DND-41 (cell line): ENCODE data around the gene CASQ1.

Experiments
- ATAC-seq: fragments of 200-7000 bp; cut with Tn5 transposase; 3 replicates; pipeline ENCODE4 v1.9.1; 2021; ENCODE audit warnings: low read depth; ENCODE audit not compliant: insufficient read depth
- DNase-seq: peaks from one replicate; pipeline ENCODE4 v3.0.0-alpha.2; 2020
- H2AFZ ChIP-seq: 2 replicates; pipeline ENCODE4 v1.6.0; 2012; ENCODE audit warnings: low read depth, low read length
- H3K27ac ChIP-seq: 2 replicates; pipeline ENCODE4 v1.5.1; 2012; ENCODE audit warnings: low read length, inconsistent platforms
- H3K27me3 ChIP-seq: fragments of 200-600 bp; sonication (generic); 2 replicates; pipeline ENCODE4 v1.6.0; 2012; ENCODE audit warnings: low read length, mild to moderate bottlenecking, inconsistent platforms; ENCODE audit not compliant: insufficient read depth, poor library complexity
- H3K36me3 ChIP-seq: 2 replicates; pipeline ENCODE4 v1.5.1; 2012; ENCODE audit warnings: low read length, inconsistent platforms; ENCODE audit not compliant: insufficient read depth
- H3K4me1 ChIP-seq: 2 replicates; pipeline ENCODE4 v1.5.1; 2012; ENCODE audit warnings: mild to moderate bottlenecking, low read length; ENCODE audit not compliant: insufficient read depth
- H3K4me2 ChIP-seq: 2 replicates; pipeline ENCODE4 v1.6.0; 2012; ENCODE audit warnings: mild to moderate bottlenecking, moderate library complexity, low read length, inconsistent platforms; ENCODE audit not compliant: insufficient read depth
- H3K4me3 ChIP-seq, 2 experiments: fragments of 200-600 bp in 1 of 2; shearing (Covaris generic) in 1 of 2; 2 replicates each; pipeline ENCODE4 v1.5.1; 2012 to 2016; ENCODE audit warnings: inconsistent platforms in 2 of 2, low read length in 2 of 2, mild to moderate bottlenecking in 2 of 2, low read depth in 1 of 2, moderate library complexity in 1 of 2
- H3K79me2 ChIP-seq: 2 replicates; pipeline ENCODE4 v1.6.0; 2012; ENCODE audit warnings: low read length, inconsistent platforms; ENCODE audit not compliant: insufficient read depth
- H3K9ac ChIP-seq: 2 replicates; pipeline ENCODE4 v1.6.0; 2012; ENCODE audit warnings: low read depth, mild to moderate bottlenecking, inconsistent platforms, low read length, moderate library complexity
- H3K9me3 ChIP-seq: 2 replicates; pipeline ENCODE4 v1.5.1; 2012; ENCODE audit warnings: low read length, moderate library complexity, mild to moderate bottlenecking, inconsistent platforms; ENCODE audit not compliant: insufficient read depth, severe bottlenecking
- H4K20me1 ChIP-seq: 2 replicates; pipeline ENCODE4 v1.6.0; 2012; ENCODE audit warnings: low read length; ENCODE audit not compliant: insufficient read depth
- CTCF ChIP-seq: IDR thresholded peaks from 2 replicates; pipeline ENCODE4 v1.5.1; 2012; ENCODE audit warnings: borderline replicate concordance, low read length, moderate library complexity, mild to moderate bottlenecking; ENCODE audit not compliant: poor library complexity, severe bottlenecking; ENCODE audit errors: extremely low read depth
- EZH2 ChIP-seq: IDR thresholded peaks from 3 replicates; pipeline ENCODE4 v1.6.1; 2012; ENCODE audit warnings: borderline replicate concordance, low read depth, mild to moderate bottlenecking, moderate library complexity, low read length, inconsistent platforms; ENCODE audit not compliant: severe bottlenecking

CASQ1 gene

GRCh38 chr1:160193091-160193819 is 2.9 kb downstream of the CASQ1 start:
- no peaks in the 10 kb centered on the region for H4K20me1 ChIP-seq
- H3K9ac ChIP-seq, result no peak overlapping the region

GRCh38 chr1:160193832-160194736 is 3.7 kb downstream of the CASQ1 start:
- no peaks in the 10 kb centered on the region for H3K9me3 ChIP-seq
- H2AFZ ChIP-seq, result no peak overlapping the region
- H4K20me1 ChIP-seq, result no peaks in the 10 kb centered on the region
- H3K4me2 ChIP-seq, result no peak overlapping the region
- H3K27me3 ChIP-seq, result peaks cover 3% of the 10 kb centered on the region
- no peaks in the 10 kb centered on the region for H3K79me2 ChIP-seq
- no peak for DNase-seq
- TF ChIP-seq EZH2 (no peak), CTCF (no peak)
- H3K9ac ChIP-seq, result no peak overlapping the region
- H3K4me3 ChIP-seq, result no peak overlapping the region
- no peaks in the 10 kb centered on the region for H3K4me1 ChIP-seq
- H3K36me3 ChIP-seq, result no peaks in the 10 kb centered on the region
- H3K27ac ChIP-seq, result no peak overlapping the region
- no peak for ATAC-seq

More at GRCh38 chr1:160193091-160193819, 2.9 kb downstream of the CASQ1 start:
- ATAC-seq, result peak; percentile 89
- TF ChIP-seq CTCF (peak; percentile 95), EZH2 (no peak)
- Histone ChIP-seq H3K9me3 (no peaks in the 10 kb centered on the region), H3K4me1 (no peaks in the 10 kb centered on the region), H3K27ac (no peak overlapping the region), H3K36me3 (no peaks in the 10 kb centered on the region), H3K4me3 (no peak overlapping the region), H2AFZ (no peak overlapping the region), H3K27me3 (peaks cover 3% of the 10 kb centered on the region), H3K4me2 (no peak overlapping the region), H3K79me2 (no peaks in the 10 kb centered on the region)
- DNase-seq, result peak; percentile 74

- ATAC-seq (no peak), DNase-seq (no peak)
- Histone ChIP-seq H3K36me3 (no peaks in the 10 kb centered on the region), H3K4me1 (no peaks in the 10 kb centered on the region), H3K27ac (no peak overlapping the region), H3K4me2 (no peak overlapping the region), H2AFZ (no peak overlapping the region), H3K9me3 (no peaks in the 10 kb centered on the region), H3K79me2 (no peaks in the 10 kb centered on the region), H3K9ac (no peak overlapping the region), H3K4me3 (no peak overlapping the region), H3K27me3 (peaks cover 3% of the 10 kb centered on the region), H4K20me1 (no peaks in the 10 kb centered on the region)
- no peak for TF ChIP-seq EZH2
- no peak for TF ChIP-seq CTCF
Observed at GRCh38 chr1:160194737-160195059, 4.3 kb downstream of the CASQ1 start.
